Body of pancreas (tissue), 4 donors: Measurements from ENCODE around the gene SLC10A7.

Source experiments
- CTCF ChIP-seq, 7 experiments: fragments of 450-650 bp in 4 of 7; fragments of 200-600 bp in 3 of 7; sonication (generic) in 3 of 7; IDR thresholded peaks; one replicate each; pipeline ENCODE4 v1.5.1; 2016 to 2019; ENCODE audit warnings: antibody characterized with exemption in 7 of 7
- POLR2A ChIP-seq, 3 donors: fragments of 450-650 bp; IDR thresholded peaks; one replicate each; pipeline ENCODE4 v1.6.1; 2016; ENCODE audit warnings: antibody characterized with exemption in 3 of 3, mild to moderate bottlenecking in 2 of 3

GRCh38 chr4:146407257-146407656 is 114.5 kb downstream of the SLC10A7 start:
- TF ChIP-seq CTCF (IDR thresholded peaks at IDR 0.05), result no peak
- no peak for TF ChIP-seq POLR2A (IDR thresholded peaks at IDR 0.05)
